GM18502 (cell line): ENCODE data around the gene PPM1M.

Source experiments
- ATAC-seq: cut with Tn5 transposase; IDR thresholded peaks from one replicate; pipeline ENCODE4 v1.9.1; 2021; ENCODE audit warnings: mild to moderate bottlenecking; ENCODE audit not compliant: unreplicated experiment, poor library complexity

The PPM1M gene

DNA sequence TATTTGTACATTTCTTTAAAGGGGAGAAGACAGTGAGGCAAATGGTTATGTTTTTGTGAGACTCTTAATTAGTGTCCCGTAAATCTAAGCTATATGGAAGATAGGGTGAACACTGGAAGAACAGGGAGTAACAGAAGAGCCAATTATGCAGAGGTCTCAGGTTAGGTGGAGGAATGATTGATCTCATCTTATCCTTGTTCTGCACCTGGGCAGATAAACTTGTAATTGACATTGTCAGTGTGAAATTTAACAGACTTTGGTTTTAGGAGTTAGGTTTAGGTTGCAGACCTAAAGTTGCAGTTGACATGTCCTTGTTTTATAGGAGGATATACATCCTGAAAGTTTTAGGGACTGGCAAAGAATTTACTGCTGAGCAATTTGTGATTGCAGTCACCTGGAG is 3.5 kb upstream of the PPM1M start:
- no peak for ATAC-seq

DNA sequence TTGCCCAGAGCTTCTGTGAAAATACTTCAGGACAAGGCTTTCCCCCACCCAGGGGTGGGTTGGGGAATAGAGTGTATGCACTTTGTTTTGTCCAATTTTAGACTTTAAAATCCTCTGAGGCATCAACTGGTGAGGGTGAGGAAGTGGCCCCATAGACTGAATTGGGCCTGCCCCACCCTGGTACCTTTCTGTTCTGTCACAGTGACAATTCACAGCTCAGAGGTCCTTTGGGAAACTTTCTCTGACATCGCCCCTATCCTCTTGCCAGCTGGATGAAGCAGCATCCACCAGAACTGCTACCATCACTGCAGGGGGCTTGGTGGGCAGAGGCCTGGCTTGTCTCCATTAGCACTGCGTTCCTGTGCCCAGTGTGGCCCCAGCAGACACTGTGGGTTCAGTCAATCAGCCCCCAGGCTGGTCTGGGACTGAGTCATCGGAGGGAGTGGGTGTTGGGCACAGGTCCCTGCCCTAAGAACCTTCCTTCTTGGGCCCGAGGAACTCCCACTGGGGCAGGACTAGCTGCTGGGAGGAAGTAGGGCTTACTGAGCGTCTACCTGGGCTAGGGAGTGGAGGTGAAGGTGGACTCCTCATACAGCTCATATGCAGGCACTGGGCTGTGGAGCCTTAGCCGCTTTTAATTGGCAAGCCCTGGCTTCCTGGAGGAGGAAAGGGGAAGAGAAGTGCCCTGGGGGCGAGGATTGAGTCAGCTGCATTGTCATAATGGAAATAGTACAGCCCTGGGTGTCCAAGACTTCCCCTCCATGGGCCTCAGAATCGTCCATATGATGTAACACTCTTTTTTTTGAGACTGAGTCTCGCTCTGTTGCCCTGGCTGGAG is 1.5 kb upstream of the PPM1M start:
- ATAC-seq: peak; percentile 46

DNA sequence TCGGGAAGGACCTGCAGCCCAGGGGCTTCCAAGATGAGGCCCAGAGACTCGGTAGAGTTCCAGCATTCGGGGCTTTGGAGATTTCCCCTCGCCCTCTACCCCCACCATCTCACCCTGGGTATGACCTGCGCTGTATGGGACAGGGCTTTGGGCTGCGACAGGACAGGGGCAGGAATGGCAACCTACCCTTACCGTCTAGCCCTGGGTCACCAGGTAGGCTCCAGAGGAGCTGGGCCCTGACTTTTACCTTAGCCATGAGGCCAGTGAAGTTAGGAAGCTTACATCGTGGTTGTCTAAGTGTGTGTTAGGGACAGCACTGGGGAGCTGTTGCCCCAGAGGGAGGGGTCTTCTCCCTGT is 683 bp downstream of the PPM1M start:
- ATAC-seq: no peak

DNA sequence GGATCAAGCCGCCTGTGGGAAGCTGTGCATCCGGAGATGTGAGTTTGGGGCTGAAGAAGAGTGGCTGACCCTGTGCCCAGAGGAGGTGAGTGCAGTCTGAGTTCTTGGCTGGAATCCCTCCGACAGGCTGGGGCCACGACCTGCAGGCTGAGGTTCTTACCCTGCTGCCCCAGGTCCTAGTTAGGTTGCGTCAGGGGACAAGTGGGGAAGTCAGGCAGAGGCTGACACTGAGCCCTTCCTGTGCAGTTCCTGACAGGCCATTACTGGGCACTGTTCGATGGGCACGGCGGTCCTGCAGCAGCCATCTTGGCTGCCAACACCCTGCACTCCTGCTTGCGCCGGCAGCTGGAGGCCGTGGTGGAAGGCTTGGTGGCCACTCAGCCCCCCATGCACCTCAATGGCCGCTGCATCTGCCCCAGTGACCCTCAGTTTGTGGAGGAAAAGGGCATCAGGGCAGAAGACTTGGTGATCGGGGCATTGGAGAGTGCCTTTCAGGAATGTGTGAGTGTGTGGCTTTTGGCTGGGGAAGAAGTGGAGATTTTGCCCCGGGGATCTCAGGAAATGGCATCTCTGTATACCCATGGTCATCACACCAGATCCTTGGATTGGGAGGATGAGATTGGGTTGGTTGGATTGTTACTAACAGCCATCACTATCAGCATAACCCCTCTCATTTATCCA is 1.3 kb downstream of the PPM1M start:
- ATAC-seq: no peak

DNA sequence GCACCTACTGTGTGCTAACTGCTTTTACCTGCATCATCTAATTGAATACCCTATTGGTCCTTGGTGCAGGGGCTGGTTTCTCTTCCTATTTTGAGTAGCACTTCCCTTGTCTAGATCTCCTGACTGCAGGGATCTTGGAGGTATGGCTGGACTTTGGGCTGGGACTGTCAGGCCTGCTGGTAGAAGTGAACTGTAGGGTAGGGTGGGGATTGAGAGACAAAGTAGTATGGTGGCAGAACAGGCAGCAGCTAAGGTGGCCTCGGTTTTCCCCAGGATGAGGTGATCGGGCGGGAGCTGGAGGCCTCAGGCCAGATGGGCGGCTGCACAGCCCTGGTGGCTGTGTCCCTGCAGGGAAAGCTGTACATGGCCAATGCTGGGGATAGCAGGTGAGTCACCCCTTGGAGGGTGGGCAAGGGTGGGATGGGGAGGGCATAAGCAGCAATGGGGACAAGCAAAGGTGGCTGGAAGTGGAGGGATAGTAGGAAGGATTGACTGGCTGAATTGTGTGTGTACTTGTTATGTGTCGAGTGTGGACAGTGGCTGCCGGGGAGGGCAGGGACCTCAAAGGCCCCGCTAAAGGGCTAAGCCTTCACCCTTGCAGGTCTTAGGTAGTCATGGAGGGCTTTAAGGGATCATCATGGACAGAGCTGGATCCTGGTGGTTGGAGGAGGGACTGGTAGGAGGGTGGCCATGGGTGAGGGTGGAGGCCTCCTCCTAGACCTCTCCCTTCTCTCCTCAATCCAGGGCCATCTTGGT is 2.0 kb downstream of the PPM1M start:
- no peak for ATAC-seq

DNA sequence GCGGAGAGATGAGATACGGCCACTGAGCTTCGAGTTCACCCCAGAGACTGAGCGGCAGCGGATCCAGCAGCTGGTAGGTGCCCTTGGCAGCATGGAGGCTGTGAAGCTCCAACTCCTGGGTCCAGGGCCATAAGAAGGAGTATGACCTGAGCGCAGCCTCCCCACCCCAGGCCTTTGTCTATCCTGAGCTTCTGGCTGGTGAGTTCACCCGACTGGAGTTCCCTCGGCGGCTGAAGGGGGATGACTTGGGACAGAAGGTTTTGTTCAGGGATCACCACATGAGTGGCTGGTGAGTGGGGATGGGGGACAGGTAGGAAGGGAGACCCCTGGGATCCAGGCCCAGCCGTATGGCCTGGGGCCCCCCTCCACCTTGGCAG is 2.6 kb downstream of the PPM1M start:
- ATAC-seq: no peak

DNA sequence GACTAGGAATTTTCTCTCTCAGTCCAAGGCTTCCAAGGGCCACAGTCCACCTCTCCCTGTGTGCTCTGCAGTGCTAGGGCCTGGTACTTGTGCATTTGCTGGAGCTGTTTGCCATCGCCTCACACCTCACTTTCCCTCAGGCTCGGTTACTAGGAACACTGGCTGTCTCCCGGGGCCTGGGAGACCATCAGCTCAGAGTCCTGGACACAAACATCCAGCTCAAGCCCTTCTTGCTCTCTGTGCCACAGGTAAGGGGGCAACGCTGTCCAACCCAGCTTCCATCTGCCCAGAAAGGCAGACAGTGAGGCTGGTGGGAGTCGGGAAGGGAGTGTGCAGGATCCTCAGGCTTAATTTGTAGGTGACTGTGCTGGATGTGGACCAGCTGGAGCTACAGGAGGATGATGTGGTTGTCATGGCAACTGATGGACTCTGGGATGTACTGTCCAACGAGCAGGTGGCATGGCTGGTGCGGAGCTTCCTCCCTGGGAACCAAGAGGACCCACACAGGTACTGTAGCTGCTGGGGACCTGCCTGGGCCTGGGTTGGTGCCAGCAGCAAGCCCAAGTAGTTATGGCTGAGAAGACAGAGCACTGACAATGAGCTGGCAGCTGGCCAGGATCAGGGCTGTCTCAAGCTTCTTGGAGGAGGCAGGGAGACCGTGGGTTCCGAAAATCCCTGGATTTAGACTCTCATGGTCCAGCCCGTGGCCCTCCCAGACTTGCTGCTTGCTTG is 3.4 kb downstream of the PPM1M start:
- ATAC-seq: no peak

DNA sequence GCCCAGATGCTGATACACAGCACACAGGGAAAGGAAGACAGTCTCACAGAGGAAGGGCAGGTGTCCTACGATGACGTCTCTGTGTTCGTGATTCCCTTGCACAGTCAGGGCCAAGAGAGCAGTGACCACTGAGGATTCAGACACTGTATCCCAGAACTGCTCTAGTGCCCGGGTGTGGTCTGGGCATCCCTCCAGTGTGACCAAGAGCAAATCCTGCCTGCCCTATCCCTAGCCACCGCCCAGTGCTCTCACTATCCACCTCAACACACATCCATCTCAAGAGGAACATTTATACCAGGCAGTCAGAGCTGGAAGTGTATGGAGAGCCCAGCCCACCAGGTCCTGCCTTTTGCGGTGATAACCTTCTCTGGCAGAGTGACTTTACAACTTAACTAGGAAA is 4.1 kb downstream of the PPM1M start:
- no peak for ATAC-seq

DNA sequence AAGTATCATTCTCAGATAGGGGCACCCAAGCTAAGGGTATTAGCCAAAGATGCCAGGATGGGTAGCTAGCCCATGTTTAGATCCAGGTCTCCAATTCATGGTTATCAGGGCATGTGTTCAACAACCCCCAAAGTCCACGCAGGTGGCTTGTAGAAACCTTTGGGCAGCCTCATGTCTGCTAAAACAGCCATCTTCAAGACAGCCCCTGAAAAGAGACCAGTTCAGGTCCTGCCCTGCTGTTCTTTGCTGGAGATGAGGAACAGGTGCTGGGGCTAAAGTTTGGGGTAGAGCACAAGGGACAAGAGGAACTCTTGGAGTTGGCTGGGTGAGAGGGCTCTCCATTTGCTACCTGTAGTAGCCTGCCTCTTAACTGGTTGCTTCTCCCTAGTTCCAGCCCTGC is 4.6 kb downstream of the PPM1M start:
- no peak for ATAC-seq

DNA sequence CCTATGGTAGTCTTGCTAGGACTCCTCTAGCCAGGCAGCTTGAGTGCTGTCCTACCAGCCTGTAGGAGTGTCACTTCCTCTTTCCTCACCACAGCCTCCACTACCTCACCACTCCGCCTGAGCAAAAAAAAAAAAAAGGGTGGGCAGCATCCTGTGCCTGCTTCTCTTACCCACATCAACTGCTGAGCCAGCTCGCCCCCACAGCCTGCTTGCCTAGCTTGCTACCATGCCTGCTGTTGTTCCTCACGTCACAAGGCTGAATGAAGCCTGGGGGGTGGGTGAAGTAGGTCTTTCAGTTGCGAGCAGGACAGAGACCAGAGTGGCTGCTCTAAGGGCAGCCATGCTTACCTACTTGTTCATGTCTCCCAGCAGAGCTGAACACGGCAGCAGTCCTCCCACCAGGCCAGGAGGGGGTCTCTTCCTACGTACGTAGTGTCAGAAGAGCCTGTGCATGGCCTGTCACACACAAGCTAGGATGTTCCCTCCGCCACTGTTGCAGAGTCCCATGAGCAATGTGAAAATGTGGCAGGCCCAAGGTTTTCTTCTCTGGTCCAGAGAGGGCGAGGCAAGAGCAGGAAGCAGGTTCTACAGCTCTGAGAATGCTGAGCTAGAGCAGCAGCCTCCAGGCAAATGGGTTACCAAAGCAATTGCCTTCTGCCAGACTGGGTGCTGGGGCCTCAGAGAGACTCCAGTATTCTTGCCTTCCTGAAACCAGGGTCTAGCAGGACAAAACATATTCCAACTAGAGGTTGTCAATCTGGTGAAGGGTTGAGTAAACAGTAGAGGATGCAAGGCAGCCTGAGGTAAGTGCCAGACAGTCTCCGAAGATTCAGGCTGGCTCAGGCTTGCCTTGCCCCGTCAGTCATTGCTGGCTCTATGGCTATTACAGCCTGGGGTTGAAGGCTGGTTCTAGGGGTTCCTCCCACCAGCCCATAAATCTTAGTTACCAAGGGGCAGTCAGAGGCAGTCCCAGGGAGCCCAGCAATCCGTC is 8.1 kb downstream of the PPM1M start:
- ATAC-seq: peak; percentile 87

DNA sequence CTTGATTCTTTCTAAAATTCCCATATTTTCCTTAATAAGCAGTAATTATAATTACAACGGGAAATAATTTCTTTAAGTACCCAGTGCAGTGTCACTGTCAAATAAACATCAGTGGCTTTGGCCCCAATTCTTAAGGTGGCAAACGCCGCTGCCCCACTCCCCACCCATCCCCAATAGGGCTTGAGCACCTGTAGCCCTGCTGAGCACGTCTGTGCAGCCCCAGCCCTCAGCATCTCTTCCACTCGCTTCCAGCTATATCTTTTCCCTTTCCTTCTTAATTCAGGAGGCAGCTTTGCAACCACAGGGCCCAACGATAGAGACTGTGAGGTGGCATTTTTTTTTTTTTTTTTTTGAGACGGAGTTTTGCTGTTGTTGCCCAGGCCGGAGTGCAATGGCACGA is 9.0 kb downstream of the PPM1M start:
- no peak for ATAC-seq

DNA sequence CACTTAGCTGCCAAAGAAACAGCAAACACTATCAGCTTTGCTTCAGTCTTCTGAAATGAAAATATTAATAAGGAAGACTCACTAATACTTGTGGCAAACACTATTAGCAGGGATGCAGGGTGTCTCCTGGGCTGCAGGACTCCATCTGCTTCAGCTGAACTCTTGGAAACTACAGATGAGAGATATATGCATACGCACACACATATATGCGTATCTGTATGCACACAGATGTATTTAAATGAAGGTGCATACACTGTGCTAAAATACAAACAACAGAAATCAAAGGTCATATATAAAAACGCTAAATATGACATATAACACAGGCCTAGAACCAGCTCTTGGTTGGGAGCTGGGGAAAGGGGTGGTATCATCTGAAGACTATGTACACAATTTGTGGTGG is 10.6 kb downstream of the PPM1M start:
- ATAC-seq: no peak

DNA sequence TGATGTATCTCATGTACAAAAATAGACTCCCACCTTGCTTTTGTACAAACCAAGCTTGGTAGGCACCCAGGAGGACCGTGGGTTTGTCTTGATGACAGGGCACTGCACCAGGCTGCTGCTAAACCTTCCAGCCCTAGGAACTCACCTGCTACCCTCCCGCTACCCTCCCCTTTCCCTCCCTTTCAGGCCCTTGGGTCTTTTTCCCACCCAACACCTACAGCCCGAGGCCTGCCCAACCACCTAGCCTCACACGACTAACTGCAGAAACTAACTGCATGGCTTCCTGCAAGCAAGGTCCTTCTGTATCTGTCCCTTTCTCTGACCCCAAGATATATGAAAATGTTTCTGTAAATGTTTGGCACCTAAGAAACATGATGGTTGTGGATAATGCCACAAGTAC is 11.1 kb downstream of the PPM1M start:
- ATAC-seq: no peak

DNA sequence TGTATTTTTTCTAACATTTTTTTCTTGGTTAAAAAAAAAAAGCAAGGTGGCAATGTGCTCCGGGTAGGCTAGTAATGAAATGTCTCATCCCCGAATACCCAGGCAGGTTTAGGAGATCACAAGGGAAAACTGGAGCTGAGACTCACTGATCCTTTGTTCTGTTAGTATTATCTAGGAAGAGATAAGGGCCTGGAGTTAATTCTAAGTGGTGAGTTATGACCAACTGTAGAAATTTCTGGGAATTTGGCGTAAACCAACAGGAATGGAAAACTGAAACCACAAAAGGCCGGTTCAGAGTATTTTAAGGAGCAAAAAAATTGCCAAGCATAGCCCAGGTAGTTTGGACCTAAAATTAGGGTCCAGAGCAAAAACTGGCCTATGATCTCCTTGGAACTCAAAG is 12.4 kb downstream of the PPM1M start:
- ATAC-seq: no peak

DNA sequence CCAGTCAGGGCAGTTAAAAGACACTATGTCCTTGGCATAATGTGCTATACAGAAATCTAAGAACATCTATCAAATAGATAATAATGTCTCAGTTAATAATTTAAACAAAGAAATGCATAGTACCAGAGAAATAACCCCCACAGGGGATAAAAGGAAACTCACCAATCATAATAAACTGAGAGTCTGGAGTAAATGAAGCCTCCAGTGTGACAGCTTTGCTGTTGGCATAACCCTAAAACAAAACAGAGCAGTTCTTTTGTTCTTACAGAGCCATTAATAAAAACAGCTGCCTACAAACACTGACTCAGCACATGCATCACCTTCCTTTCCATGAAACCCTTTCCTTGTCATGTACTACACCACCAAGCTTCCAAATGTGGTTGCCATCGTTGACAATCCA is 13.5 kb downstream of the PPM1M start:
- no peak for ATAC-seq

DNA sequence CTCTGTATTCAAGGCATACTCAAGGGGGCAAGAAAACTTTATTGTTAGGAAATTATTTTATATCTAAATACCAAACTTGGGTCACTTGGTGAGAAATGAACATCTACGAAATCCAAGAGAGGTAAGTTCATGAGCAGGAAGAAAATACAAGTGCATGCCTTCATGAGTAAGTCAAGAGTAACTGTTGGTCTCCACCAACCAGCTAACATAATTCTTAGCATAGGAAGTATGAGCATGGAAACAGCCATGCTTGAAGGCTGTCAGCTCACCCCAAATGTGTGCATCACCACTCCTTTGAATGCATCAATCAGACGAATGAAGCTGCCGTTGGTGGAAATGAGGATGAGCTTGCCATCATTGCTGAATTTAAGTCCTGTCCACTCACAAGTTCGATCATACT is 13.9 kb downstream of the PPM1M start:
- no peak for ATAC-seq

DNA sequence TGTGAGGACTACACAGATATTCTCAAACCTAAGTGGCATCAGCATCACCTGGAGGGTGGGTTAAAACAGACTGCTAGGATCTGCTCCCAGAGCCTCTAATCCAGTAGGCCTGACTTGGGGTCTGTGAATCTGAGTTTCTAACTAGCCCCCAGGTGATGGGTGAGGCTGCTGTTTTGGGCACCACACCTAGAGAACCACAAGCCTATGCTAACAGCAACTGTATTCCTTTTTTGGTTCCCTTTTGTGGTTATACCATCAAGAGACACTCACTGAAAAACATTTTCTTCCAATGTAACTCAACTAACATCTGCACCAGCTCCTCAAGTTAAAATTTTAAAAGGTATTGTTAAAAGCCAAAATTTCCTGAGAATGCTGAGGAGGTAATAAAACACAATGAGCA is 16.9 kb downstream of the PPM1M start:
- no peak for ATAC-seq

DNA sequence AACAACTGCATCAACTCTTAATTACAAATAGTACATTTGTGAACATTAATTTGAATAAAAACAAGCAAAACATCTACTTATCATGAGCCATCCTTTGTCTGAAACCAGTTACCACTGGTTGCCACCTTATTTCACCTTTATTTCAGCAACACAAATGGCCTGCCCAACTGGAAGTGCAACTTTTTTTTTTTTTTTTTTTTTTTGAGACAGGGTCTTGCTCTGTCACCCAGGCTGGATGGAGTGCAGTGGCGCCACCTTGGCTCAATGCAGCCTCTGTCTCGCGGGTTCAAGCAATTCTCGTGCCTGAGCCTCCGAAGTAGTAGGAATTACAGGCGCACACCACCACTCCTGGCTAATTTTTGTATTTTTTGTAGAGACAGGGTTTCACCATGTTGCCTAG is 19.8 kb downstream of the PPM1M start:
- ATAC-seq: no peak

DNA sequence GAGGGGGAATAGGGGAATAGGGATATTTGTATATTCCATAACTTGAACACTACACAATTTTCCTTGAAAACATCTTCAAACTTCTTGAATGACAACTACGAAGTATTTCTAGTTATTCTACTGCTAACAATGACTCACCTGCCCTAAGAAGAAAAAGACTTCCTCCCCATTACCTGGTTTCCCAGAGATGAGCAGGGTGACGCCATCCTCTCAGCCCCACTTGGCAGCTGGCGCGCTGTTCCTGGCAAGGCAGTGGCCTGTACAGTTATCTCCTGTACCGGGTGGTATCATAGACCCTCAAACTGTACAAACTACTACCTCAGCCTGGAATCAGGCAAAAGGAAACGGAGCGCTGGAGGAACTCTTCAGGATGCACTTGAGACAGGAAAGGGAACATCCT is 22.5 kb downstream of the PPM1M start:
- no peak for ATAC-seq

DNA sequence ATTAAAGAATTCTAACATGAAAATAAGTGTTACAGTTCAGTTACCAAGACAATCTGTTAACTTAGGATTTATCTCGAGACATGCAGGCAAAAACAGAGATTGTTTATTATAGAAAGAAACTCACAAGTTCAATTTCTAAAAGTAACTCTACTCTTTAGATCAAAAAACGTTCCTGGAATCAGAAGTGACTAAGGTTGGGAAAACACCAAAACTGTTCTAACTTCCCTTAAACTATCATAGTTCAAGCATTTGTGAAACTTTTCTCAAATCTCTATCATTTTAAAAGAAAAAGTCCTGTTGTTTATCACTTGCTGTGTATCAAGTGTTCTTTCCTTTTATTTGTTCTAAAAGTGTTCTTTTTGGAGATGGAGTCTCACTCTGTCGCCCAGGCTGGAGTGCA is 24.2 kb downstream of the PPM1M start:
- no peak for ATAC-seq
